Activated gamma-delta T cell treated with anti-CD3 and anti-CD28 coated beads, Interleukin-2, amount 50 U/mL, for 16 hours (primary cell): Measurements from ENCODE around the gene GPC3.
"Not testable (repeated sequence)": the region's sequence is repeated elsewhere in the genome, so short reads cannot be mapped to it uniquely, and the experiment has no call there.

ENCODE experiments used
- DNase-seq: peaks from one replicate; pipeline ENCODE4 v3.0.0-alpha.2; 2020; ENCODE audit warnings: low read depth

The GPC3 gene

DNA sequence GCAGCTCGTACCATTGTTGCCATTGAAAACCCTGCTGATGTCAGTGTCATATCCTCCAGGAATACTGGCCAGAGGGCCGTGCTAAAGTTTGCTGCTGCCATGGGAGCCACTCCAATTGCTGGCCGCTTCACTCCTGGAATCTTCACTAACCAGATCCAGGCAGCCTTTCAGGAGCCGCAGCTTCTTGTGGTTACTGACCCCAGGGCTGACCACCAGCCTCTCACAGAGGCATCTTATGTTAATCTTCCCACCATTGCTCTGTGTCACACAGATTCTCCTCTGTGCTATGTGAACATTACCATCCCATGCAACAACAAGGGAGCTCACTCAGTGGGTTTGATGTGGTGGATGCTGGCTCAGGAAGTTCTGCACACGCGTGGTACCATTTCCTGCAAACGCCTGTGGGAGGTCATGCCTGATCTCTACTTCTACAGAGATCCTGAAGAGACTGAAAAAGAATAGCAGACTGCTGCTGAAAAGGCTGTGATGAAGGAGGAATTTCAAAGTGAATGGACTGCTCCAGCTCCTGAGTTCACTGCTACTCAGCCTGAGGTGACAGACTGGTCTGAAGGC is 222.3 kb downstream of the GPC3 start:
- not testable (repeated sequence) for DNase-seq

DNA sequence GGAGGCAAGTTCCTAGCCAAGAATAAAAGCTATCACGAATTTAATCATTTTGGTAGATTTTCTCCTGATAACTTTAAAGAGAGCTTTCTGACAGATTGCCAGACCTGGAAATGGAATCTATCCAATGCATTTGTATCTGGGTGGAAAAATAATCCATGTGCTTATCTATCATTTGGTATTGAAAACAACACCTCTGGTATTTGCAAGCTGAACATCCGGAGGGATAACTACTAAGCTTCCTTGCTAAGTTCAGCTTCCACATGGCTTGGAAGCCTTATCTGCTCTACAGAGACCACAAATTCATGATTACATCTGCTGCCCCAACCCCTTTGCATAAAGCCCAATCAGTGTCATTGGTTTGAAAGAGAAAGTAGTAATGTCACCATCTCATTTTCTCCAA is 230.7 kb downstream of the GPC3 start:
- DNase-seq = no peak

DNA sequence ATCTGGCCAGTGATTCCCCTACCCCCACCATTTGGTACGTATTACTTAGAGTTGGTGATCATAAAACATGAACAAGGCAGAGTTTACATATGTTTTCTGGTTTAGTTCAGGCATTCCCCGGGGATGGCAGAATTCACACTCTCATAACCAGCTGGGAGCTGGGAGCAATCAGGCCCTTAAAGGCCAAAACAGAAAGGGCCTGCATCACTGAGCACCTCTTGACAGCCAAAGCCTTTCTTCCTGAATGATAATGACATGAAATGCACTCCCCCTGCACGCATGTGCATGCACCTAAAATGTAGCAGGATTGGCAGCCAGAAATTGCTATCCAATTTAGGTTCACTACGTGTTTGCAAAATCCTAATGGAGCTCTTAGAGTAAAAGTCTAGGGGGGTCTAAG is 235.4 kb downstream of the GPC3 start:
- no peak for DNase-seq

DNA sequence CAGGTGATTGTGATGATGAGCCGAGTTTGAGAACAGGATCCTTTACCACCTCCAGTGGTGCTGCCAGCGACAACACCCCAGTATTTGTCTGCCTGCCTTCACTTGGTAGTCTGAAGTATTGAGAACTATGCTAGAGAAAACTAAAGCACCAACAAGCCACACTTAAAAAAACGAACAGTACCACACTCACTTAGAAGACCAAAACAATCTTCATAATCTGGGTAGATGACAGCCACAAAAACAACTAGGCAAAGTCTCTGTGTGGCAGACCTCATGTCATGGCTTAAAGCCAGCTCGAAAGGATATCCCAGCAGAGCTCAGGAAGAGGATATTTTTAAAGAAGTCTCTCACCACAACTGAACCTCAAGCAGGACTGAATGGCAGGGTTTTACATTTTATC is 236.0 kb downstream of the GPC3 start:
- no peak for DNase-seq

DNA sequence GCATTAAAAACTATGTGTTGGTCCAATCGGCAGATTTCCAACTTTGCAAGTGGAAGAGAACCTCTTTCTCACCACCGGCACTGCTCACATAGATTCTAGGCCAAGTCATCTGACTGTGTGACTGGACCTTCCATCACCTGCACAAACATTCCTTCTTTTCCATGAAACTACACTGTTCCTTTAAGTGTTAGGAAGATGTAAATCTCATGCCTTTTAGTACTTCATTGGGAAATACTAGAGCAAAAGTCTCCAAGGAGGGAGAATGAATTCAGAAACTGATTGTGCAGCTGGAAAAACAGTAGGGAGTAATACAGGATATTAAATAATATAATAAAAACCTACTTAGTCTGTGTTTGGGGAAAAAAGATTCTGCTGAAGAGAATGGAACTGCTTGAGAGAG is 238.2 kb downstream of the GPC3 start:
- DNase-seq = no peak

DNA sequence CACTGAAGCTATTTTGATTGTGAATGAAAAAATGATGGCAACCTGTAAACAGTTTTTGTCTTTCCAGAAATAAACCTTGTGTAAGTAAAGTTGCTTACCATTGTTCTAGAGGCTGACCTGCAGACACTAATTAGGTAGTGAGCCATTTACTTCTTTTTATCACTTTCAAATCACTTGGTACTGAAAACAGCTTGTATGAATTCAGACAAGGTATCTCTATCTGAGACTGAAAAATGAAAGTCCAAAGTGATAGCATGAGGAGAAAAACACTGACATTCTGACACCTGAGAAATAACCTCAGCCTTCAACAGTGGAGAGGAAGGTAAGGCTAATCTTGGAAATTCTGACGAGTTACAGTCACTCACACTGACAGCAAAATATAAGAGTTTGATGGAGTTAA is 238.8 kb downstream of the GPC3 start:
- no peak for DNase-seq

DNA sequence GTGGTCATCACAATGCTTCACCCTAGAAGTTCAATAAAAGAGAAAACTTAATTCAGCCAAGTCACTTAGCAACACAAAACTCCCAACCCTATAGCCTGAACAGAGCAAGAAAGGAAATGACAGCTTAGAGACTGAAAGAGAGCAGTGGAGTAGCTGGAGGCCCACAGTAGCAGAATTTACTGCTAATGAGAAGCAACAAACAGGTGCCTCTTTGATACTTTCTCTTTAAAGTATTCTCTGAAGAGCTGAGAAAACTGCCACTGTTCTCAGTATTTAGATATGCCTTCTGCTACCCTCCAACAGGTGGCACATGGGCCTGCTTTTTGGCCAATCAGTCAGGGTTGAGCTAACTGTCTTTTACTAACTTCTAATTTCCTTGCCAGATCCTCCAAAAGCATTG is 240.0 kb downstream of the GPC3 start:
- no peak for DNase-seq

DNA sequence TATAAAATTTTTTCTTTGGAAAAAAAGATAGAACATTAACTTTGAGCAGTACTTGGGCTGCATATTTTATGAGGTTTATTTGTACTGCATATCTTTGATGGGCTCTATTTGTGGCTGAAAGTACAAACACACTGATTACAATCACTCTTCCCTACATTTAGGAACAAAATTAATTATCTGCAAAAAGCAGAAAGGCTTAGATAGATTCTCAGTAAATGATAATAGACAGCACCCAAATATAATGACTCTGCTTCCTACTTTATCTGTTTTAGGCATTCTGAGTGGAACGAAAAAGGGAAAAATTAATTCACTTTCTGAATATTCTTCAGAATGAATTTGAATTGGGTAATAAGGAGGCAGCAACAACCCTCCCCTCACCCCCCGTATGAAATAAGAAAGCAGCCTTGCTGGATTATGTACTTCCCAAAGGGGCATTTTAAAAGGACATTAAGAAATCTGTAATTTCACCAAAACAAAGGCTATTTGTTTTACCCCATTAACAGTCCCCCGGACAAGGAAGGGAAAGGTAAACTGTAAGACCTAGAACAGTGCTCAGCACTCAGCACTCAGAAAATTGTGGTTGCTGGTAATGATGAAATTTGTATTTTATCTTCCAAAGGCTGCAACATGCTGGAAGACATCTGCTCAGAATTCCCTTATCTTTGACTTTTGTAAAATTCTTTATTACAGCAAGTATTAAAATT is 242.6 kb downstream of the GPC3 start:
- no peak for DNase-seq

DNA sequence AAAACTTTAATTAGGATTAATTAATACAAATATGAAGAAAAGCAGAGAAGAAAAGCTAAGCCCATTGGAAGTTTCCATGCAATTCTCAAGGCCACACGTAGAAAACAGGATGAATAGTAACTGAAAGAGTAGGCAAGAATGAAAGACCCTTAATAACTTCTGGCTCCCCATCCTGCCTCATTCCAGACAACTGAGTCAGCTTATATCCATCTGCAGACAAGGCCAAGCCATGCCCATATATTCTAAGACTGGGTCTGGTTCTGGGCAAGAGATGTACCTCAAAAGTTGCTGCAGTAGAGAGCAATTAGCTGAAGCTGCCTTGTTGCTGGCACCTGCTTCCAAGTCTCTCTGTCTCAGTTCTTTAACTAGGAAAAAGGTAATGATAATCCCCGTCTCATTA is 244.1 kb downstream of the GPC3 start:
- no peak for DNase-seq

DNA sequence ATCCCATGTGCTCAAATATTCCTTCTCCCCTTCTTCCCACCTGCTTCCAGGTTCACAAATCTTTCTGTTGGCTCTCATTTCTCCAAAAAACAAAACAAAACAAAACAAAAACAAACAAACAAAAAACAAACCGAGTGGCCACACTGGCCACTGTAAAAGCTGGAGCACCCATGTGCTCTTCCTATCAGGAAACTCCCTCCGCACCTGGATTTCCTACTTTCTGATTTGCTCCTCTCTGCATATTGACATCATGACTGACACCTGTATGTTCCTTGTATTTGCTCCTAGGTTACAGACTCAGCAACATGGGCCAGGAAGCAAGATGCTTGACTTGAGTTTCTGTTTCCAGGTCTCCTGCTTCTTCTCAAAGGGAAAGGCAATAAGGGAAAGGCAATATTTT is 258.8 kb downstream of the GPC3 start:
- no peak for DNase-seq

DNA sequence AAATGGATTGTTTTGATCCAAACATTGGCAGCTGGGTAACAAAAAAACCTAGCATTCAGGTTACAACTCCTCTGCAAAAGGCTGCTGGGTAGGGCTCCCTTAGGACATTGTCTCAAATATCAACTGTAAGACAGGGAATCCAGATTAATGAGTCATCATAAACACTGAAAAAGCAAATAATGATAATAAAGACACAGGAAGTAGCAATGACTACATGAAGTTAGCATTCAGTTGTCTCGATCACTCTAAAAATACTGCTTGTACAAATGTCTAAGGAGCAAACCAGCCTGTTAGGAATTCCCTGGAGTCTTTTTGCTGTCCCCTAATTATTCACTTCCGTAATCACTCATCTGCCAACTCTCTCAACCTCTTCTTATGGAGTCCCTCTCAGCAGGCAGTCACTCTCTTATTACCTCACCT is 259.2 kb downstream of the GPC3 start:
- DNase-seq = no peak

DNA sequence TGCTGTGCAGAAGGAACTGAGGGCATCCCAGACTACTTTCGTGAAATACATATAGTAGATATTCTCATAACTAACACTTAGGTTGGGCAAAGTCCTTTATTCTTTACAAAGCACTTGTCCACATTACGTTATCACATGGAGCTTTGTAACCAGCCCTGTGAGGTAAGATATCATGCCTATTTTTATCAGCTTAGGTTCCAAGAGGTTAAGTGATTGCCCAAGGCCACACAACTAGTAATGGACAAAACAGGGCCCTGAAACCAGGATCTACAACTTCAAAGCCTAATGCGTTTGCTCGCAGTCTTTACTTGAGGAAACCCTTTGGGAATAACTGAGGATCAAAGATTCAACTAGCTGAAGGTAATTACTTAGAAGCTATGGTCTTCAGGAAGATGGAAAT is 261.5 kb downstream of the GPC3 start:
- no peak for DNase-seq

DNA sequence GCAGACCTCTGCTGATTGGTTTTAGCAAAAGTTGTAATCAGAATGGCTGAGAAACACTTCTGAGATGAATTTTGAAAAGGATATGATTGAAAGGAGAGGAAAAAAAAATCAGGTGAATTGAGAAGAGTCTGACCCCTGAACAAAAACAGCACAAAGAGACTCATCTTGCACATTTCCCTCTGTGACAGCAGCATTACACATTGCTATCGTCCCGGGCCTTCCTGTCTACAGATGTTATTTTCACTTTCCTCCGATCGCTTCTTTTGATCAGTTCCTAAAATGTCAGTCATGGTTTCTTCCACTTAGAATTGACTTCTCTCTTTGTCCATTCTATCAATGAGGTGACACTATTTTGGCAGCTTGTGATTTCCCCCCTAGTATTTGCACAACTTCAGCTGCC is 262.6 kb downstream of the GPC3 start:
- DNase-seq = no peak

DNA sequence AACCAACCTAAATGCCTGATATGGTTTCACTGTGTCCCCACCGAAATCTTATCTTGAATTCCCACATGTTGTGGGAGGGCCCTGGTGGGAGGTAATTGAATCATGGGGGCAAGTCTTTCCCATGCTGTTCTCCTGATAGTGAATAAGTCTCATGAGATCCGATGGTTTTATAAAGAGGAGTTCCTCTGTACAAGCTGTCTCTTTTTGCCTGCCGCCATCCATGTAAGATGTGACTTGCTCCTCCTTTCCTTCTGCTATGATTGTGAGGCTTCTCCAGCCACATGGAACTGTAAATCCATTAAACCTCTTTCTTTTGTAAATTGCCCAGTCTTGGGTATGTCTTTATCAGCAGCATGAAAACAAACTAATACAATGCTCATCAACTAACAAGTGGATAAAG is 265.1 kb downstream of the GPC3 start:
- not testable (repeated sequence) for DNase-seq

DNA sequence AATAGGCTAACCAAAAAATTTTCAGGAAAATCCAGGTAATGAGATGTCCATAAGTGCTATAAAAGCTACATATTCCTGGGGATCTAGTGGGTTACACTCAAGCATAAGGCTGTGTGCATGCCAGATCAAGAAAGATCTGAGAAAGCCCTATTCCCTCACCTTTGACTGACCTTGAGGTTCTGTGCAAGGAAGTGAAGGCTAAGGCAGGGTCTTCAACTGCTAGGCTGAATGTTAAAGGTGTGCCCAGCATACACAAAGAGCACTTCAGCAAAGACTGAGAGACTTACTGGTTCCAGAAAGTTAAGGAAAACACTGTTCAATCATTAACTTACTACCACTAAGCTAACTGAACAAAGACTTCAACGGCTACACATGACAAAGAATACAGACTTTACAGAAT is 269.7 kb downstream of the GPC3 start:
- DNase-seq = no peak

DNA sequence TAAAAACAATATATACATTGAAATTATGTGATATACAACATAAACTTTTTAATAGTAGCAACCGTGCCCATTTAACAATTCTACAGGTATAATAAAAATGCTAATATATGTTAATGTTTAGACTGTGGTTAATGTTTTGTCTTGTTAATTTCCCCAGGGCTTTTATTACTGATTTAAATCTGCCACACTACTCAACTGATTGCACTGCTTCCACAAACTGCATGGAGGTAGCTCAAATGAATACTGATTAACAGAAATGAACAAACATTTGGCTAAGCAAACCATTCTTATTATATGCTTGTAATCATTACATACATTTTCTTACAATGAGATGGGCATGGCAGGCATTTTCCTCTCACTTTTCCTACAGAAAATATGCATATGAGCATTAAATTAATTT is 275.9 kb downstream of the GPC3 start:
- DNase-seq = no peak

DNA sequence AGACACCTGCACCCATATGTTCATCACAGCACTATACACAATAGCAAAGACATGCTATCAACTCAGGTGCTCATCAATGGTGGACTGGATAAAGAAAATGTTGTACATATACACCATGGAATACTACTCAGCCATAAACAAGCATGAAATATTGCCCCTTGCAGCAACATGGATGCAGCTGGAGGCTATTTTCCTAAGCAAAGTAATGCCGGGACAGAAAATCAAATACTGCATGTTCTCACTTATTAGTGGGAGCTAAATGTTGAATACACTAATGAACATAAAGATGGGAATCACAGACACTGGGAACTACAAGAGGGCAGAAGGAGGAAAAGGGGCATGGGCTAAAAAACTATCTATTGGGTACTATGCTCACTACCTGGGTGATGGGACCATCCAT is 278.5 kb downstream of the GPC3 start:
- no peak for DNase-seq

DNA sequence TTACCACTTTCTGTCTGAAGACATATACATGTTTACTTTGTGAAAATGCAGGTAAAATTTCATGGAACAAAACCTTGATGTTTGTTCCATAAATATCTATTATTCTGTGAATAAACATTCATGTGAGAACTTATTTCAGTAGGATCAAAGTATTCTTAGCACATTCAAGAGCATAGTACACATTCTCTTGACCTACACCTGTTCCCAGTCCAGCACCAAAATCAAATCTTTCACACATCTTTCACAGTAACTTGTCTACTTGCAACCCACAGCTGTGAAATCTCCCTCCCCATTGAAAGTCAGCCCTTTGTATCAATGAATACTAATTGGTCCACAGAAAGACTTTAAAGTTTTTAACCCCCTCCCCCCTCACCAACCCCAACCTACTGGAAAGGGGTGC is 283.2 kb downstream of the GPC3 start:
- DNase-seq = no peak

DNA sequence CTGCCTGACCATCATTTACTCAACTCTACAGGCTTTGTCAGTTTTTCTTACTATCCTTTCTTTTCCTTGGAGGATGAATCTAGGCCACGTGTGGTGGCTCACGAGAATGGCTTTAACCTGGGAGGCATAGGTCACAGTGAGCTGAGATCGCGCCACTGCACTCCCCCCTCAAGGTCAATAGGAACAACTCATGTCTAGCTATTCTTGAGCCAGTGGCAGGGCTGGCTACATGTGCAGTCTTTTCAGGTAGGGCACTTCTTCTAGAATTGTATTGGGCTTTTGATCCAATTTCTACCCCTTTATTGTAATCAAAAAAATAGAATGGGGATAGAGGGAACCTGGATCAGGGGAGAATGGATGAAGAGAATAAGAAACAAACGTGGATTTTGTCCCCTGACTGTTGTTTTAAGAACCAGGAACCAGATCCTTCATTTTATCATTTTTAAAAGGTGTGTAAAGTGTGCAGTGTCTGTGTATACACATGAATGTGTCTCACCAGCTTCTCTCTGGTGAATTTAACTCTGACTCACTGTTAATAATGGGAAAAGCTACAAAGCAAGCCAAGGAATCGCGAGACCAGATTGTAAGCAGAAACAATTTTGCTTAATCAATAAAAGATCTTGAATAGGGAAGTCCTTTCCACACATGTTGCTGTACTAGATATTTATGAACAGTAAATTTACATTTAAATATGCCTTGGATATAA is 286.2 kb downstream of the GPC3 start:
- no peak for DNase-seq

DNA sequence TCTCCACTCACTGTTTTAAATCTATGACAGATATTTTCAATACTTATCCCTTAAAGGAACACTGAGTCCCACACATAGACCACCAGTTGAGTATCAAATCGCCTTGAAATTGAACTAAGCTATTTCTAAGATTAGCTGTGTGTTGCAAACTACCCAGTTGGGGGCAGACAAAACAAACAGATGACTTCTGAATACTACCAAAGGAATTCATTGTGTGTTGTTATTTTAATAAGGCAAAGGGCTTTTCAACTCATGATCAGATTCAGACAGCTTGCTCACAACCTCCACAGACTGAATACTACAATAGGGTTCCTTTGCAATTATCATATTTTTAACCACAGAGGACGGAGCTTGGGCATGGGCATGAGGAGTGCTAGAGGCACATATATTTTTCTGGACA is 287.1 kb downstream of the GPC3 start:
- no peak for DNase-seq

DNA sequence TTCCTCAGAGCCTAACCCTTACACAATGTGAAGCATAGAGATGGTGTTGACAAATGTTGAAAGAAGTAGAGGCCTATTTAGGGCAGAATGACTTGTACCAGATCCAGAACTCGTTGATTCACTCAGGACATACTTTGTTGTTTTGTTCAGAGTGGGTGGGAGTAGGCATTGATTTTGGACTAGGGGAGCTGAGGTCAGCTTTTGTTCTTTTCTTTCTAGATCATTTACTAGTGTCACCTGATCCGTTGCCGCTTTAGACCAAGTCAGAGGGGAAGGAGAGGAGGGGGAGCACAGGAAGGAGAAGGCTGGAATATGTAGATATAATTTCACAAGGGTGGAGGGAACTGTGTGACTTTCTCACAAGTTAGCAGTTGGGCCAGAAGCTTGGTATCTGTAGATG is 287.7 kb downstream of the GPC3 start:
- DNase-seq = no peak

DNA sequence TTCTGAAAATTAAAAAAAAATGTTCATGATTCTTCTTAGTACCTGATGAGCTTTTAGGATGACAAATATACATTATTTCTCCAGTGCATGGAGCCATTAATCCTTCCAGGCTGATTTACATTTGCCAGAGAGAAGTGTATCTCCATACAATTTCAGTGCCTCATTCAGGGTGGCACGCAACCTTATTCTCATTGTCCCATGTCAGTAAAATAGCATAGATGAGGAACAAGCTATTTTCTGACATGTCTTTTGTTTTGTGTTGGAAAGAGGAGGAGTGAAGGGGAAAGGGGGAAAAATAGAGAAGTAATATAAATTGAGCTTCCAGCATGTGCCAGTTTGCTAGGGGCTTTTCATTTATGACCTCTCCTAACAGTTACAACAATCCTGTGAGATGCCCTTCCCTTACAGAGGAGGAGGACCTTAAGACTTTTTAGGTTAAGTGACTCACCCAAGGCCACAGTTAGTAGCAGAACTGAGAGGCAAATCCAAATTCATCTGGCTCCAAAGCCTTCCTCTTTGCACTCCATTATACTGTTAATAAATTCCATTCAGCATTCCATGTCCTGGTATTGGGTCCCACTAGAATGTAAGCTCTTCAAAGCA is 295.3 kb downstream of the GPC3 start:
- DNase-seq = no peak

DNA sequence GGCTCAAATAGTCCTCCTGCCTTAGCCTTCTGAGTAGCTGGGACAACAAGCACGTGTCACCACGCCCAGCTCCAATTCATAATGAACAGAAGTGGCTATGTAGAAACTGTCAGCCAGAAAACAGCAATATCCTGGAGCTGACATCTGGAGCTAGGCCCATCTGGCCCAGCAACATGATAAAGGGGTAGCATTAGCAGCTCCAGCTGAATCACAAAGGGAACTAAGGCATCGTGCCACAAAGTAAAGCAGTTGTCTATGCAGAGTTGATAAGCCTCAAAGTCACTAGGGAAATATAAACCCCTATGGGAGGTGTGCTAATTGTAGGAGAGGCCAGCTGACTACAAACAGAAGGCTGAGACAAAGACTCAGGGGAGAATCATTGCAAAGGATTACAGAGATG is 299.6 kb downstream of the GPC3 start:
- no peak for DNase-seq
